Ovary (tissue), 9 donors: ENCODE results near the gene NEMP1. TPM values are rescaled to one million over a fixed set of nuclear protein-coding genes. Genes with fewer than 3 reads are reported as not detected.
"Not testable (repeated sequence)": the region's sequence is repeated elsewhere in the genome, so short reads cannot be mapped to it uniquely, and the experiment has no call there.

Experiments used
- DNase-seq, 5 donors: peaks; one replicate each; pipeline ENCODE4 v3.0.0-alpha.2; 2019 to 2020
- H3K27ac ChIP-seq, 2 donors: fragments of 200-600 bp; one replicate each; pipeline versions ENCODE4 v1.5.1 to v1.8.0; 2019 to 2022
- H3K27me3 ChIP-seq: fragments of 200-600 bp; one replicate; pipeline ENCODE4 v1.8.0; 2022
- H3K36me3 ChIP-seq: fragments of 200-600 bp; sonication (generic); one replicate; pipeline ENCODE4 v1.5.1; 2019
- H3K4me1 ChIP-seq: one replicate; pipeline ENCODE4 v1.8.1; 2013; ENCODE audit warnings: mild to moderate bottlenecking, moderate library complexity; ENCODE audit not compliant: insufficient read depth
- H3K4me3 ChIP-seq: fragments of 200-600 bp; sonication (generic); one replicate; pipeline ENCODE4 v1.5.1; 2017
- H3K9me3 ChIP-seq, 2 donors: fragments of 200-600 bp in 1 of 2; sonication (generic) in 1 of 2; one replicate each; pipeline versions ENCODE4 v1.5.1 to v1.8.1; 2013 to 2019; ENCODE audit warnings: mild to moderate bottlenecking in 1 of 2, moderate library complexity in 1 of 2
- EP300 ChIP-seq: sonication (generic); formaldehyde crosslinking; IDR thresholded peaks from one replicate; pipeline ENCODE4 v1.6.1; 2017; ENCODE audit warnings: antibody characterized with exemption
- POLR2A ChIP-seq: fragments of 450-650 bp; IDR thresholded peaks from one replicate; pipeline ENCODE4 v1.6.1; 2017; ENCODE audit warnings: antibody characterized with exemption, mild to moderate bottlenecking, moderate library complexity
- WGBS, 3 donors: extraction: QIAGEN DNeasy Blood & Tissue Kit in 1 of 3; methylation state at CpG; one replicate each; pipeline versions ENCODE4 v1.1.5 to v1.1.7; 2013 to 2017; 5-methylcytosine and 5-hydroxymethylcytosine counted together
- intact Hi-C, 4 donors: fragments of 100-400 bp; cut with DNase I; formaldehyde crosslinking; loops; one replicate each; pipeline versions ENCODE4 v1.11.0 to v1.15.1; 2022 to 2023
- polyA plus RNA-seq, 2 donors: library from polyadenylated mRNA; stranded (reverse); fragments of 200-250 nt in 1 of 2; fragments of 350-450 nt in 1 of 2; fragmentation: Illumina TruSeq in 1 of 2; extraction: RNeasy Lipid Tissue Mini Kit (QIAGEN cat#74804) in 1 of 2; gene quantifications; one replicate each; pipeline ENCODE4 v1.2.3, GENCODE V29; 2013 to 2014
- total RNA-seq, 7 donors: library from RNA; depleted of rRNA in 2 of 7; stranded (reverse); fragments of >200 nt in 2 of 7; fragmentation: NEBNext Ultra II Directional in 3 of 7; extraction: Animal tissue kit (Norgen Biotek cat#: 25700) in 3 of 7; gene quantifications; one replicate each; pipeline versions ENCODE4 v1.1.0 to v1.2.4, GENCODE V29; 2016 to 2023
- TF ChIP-seq, protein P1 (sequence below), 3 donors: fragments of 450-650 bp in 2 of 3; fragments of 200-600 bp in 1 of 3; IDR thresholded peaks; one replicate each; pipeline versions ENCODE4 v1.5.1 to v1.8.0; 2016 to 2022; ENCODE audit warnings: antibody characterized with exemption in 3 of 3, mild to moderate bottlenecking in 1 of 3
- donor health status: DM: no; HTN: no; CAD: no; lungs with moderate emphysema.
- donor health status: DM: no; HTN: no; CAD: no.
- donor health status: Bipolar disorder and iron deficiency.
- donor health status: DM: yes; HTN: yes; CAD: no.
- donor health status: DM: no; HTN: no; CAD: no.
- donor health status: DM: yes; HTN: yes; CAD: no.

The NEMP1 gene
- total and polyA plus RNA-seq, 9 donors = 5.8 to 14.9 (median 10.8) TPM

DNA sequence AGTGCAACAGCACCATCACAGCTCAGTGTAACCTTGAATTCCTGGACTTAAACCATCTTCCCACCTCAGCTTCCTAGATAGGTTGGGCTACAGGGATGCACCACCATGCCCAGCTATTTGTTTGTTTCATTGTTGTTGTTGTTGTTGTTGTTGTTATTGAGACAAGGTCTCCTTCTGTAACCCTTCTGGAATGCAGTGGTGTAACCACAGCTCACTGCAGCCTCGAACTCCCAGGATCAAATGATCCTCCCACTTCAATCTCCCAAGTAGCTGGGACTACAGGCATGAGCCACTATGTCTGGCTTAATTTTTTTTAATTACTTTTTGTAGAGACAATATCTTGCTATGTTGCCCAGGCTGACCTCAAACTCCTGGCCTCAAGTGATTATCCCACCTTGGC is 1.2 kb upstream of the NEMP1 start:
- 28 to 46% (median 32%) methylated on average over 1 of the region's 1 CpG for WGBS, 3 donors
- no peak for DNase-seq
- Histone ChIP-seq H3K9me3 (no peaks in the 10 kb centered on the region), H3K4me3 (no peak overlapping the region), H3K27ac (no peak overlapping the region), H3K27me3 (no peaks in the 10 kb centered on the region), H3K4me1 (peaks cover 5% of the 10 kb centered on the region), H3K36me3 (no peaks in the 10 kb centered on the region)
- intact Hi-C loops = no loop called here
- TF ChIP-seq POLR2A = no peak
- TF ChIP-seq EP300 = no peak
- TF ChIP-seq, protein P1, sequence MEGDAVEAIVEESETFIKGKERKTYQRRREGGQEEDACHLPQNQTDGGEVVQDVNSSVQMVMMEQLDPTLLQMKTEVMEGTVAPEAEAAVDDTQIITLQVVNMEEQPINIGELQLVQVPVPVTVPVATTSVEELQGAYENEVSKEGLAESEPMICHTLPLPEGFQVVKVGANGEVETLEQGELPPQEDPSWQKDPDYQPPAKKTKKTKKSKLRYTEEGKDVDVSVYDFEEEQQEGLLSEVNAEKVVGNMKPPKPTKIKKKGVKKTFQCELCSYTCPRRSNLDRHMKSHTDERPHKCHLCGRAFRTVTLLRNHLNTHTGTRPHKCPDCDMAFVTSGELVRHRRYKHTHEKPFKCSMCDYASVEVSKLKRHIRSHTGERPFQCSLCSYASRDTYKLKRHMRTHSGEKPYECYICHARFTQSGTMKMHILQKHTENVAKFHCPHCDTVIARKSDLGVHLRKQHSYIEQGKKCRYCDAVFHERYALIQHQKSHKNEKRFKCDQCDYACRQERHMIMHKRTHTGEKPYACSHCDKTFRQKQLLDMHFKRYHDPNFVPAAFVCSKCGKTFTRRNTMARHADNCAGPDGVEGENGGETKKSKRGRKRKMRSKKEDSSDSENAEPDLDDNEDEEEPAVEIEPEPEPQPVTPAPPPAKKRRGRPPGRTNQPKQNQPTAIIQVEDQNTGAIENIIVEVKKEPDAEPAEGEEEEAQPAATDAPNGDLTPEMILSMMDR (IDR thresholded peaks at IDR 0.05) = no peak

DNA sequence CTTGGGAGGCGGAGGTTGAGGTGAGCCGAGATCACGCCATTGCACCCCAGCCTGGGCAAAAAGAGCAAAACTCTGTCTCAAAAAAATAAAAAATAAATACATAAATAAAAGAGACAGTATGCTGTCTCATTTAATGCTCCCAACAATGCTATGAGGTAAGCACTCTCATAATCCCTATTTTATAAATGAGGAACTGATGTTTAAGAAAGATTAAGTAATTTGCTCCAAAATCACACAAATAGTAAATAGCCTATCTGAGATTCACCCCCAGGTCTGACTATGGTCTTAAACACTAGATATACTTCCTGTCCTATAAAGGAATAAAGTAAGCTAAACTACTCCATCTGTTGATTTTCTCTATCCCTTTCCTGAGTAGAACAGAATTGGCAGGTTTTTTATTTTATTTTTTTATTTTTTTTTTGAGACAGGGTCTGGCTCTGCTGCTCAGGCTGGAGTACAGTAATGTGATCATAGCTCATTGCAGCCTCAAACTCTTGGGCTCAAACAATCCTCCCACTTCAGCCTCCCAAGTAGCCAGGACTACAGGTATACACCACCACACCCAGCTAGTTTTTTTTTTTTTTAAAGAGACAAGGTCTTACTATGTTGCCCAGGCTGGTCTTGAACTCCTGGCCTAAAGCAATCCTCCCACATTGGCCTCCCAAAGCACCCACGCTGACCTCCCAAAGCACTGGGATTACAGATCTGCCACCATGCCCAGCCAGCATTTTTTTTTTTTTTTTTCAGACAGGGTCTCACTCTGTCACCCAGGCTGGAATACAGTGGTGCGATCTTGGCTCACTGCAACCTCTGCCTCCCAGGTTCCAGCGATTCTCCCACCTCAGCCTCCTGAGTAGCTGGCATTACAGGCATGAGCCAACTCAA is 4.8 kb downstream of the NEMP1 start:
- not testable (repeated sequence) for H3K36me3 ChIP-seq, DNase-seq, H3K27me3 ChIP-seq, H3K9me3 ChIP-seq, H3K4me3 ChIP-seq, H3K4me1 ChIP-seq, H3K27ac ChIP-seq
- intact Hi-C loops = loop anchor here in 3 of 4 donors (5.0 kb wide), 4 partner anchors 38 to 332 kb away; partner anchors contain the start of gene STAT6 (in 1 of the 3)
- WGBS, 3 donors = 87 to 95% (median 92%) methylated on average over 6 of the region's 6 CpGs

DNA sequence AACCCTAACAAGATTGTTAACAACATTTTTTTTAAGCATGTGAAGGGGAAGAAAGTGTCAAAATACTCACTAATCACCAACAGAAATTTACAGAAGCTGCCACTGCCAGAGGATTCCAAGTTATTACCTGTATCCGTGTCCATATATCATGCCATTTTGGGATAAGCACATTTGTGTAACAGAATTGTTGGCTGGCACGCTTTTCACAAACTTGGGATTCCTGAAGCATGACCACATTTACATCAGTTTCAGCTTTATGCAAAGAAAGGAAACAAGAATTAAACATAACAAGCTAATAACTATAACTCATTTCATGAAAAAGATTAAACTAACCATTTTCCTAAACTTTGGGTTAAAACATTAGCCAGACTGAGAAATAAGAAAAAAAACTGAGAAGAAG is 5.9 kb downstream of the NEMP1 start:
- Histone ChIP-seq H3K4me3 (no peak overlapping the region), H3K9me3 (no peaks in the 10 kb centered on the region), H3K36me3 (no peaks in the 10 kb centered on the region), H3K4me1 (peaks cover 2% of the 10 kb centered on the region), H3K27me3 (no peaks in the 10 kb centered on the region), H3K27ac (no peak overlapping the region)
- intact Hi-C loops = loop anchor here in 3 of 4 donors (5.0 kb wide), 4 partner anchors 40 to 330 kb away; partner anchors contain the start of gene STAT6 (in 1 of the 3)
- TF ChIP-seq EP300 (no peak), POLR2A (no peak)
- TF ChIP-seq, protein P1 (IDR thresholded peaks at IDR 0.05) = no peak
- DNase-seq = no peak
- 38 to 52% (median 48%) methylated on average over 2 of the region's 2 CpGs for WGBS, 3 donors

DNA sequence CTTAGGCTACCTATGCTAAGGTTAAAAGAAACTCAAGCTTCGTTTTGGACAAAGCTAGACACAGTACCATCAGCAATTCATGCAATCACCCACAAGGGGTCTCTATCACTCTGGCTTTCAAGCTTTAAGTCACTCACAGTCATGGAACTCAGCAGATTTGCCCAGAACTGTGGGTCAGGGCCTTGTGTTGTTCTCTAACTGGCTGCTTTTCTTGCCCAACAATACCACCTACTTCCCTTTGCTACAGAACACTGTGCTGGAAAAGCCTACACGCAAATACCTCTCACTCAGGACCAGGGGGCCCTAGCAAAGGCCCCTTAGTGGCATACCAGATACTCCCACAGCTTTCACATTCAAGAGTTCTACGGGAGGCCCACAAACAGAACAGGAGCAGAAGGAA is 9.1 kb downstream of the NEMP1 start:
- TF ChIP-seq, protein P1 (IDR thresholded peaks at IDR 0.05) = peak; percentile 78 to 97 (median 96)
- TF ChIP-seq EP300 (no peak), POLR2A (no peak)
- H3K4me1 ChIP-seq = peaks cover 1% of the 10 kb centered on the region
- 11 to 15% (median 12%) methylated on average over 3 of the region's 3 CpGs for WGBS, 3 donors
- intact Hi-C loops = loop anchor here in 3 of 4 donors (2.0 to 5.0 kb wide), 4 partner anchors 41 to 113 kb away; partner anchors contain the start of gene STAT6 (in 2 of the 3)
- no peaks in the 10 kb centered on the region for H3K9me3 ChIP-seq
- no peak overlapping the region for H3K4me3 ChIP-seq
- no peaks in the 10 kb centered on the region for H3K36me3 ChIP-seq
- peak overlapping the region; percentile 56 to 76 for H3K27ac ChIP-seq
- DNase-seq = peak in 4 of 5 donors; percentile 55 to 79 (median 58)
- no peaks in the 10 kb centered on the region for H3K27me3 ChIP-seq

DNA sequence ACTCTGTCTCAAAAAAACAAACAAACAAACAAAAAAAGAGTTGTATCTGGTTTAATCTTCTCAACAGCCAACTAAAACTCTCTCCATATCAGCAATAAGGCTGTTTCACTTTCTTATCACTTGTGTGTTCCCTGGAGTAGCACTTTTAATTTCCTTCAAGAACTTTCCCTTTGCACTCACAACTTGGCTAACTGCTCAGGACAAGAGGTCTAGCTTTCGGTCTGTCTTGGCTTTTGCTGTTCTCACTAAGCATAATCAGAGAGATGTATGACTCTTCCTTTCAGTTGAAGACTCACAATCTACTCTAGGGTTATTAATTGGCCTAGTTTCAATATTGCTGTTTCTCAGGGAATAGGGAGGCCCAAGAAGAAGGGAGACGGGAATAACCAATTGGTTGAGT is 12.3 kb downstream of the NEMP1 start:
- intact Hi-C loops = loop anchor here in 1 of 4 donors (5.0 kb wide), 2 partner anchors 46 to 116 kb away; partner anchors contain the start of gene STAT6

More for the DNA sequence above, 12.3 kb downstream of the NEMP1 start:
- no peak for DNase-seq
- H3K27me3 ChIP-seq = no peaks in the 10 kb centered on the region
- no peak for TF ChIP-seq EP300
- TF ChIP-seq, protein P1 (IDR thresholded peaks at IDR 0.05) = no peak
- TF ChIP-seq POLR2A = no peak
- peaks cover 1% of the 10 kb centered on the region for H3K4me1 ChIP-seq
- 71 to 82% (median 78%) methylated on average over 2 of the region's 2 CpGs for WGBS, 3 donors
- H3K36me3 ChIP-seq = no peaks in the 10 kb centered on the region
- H3K27ac ChIP-seq = no peak overlapping the region
- no peak overlapping the region for H3K4me3 ChIP-seq
- H3K9me3 ChIP-seq = no peaks in the 10 kb centered on the region
